ENCODE data around the gene ASTE1.

DNA sequence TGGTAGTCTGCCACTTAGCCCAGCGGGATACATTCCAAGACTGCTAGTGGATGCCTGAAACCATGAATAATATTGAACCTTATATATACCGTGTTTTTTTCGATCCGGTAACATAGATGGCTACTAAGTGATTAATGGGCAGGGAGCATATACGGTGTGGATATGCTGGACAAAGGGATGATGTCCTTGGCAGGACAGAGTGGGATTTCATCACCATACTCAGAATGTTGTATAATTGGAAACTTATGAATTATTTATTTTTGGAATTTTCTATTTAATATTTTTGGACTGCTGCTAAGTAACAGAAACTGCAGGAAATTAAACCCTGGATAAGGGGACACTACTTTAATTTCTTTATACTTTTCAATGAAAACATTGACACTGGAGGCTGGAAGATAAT is 53.2 kb downstream of the ASTE1 start:
- TF ChIP-seq TCF4 (CRISPR knock-in tag; IDR thresholded peaks at IDR 0.05; ENCODE audit: borderline replicate concordance) (no peak), SNAI2 (CRISPR knock-in tag; IDR thresholded peaks at IDR 0.05) (no peak), ZNF565 (CRISPR knock-in tag; conservative IDR thresholded peaks at IDR 0.05; ENCODE audit: low read depth) (no peak), ESRRG (CRISPR knock-in tag; IDR thresholded peaks at IDR 0.05) (no peak), GLIS3 (CRISPR knock-in tag; IDR thresholded peaks at IDR 0.05) (no peak), ZFP3 (CRISPR knock-in tag; IDR thresholded peaks at IDR 0.05) (no peak)
- TF ChIP-seq, protein P1, sequence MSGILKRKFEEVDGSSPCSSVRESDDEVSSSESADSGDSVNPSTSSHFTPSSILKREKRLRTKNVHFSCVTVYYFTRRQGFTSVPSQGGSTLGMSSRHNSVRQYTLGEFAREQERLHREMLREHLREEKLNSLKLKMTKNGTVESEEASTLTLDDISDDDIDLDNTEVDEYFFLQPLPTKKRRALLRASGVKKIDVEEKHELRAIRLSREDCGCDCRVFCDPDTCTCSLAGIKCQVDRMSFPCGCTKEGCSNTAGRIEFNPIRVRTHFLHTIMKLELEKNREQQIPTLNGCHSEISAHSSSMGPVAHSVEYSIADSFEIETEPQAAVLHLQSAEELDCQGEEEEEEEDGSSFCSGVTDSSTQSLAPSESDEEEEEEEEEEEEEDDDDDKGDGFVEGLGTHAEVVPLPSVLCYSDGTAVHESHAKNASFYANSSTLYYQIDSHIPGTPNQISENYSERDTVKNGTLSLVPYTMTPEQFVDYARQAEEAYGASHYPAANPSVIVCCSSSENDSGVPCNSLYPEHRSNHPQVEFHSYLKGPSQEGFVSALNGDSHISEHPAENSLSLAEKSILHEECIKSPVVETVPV (CRISPR knock-in tag; IDR thresholded peaks at IDR 0.05): no peak
- TF ChIP-seq, protein P2, sequence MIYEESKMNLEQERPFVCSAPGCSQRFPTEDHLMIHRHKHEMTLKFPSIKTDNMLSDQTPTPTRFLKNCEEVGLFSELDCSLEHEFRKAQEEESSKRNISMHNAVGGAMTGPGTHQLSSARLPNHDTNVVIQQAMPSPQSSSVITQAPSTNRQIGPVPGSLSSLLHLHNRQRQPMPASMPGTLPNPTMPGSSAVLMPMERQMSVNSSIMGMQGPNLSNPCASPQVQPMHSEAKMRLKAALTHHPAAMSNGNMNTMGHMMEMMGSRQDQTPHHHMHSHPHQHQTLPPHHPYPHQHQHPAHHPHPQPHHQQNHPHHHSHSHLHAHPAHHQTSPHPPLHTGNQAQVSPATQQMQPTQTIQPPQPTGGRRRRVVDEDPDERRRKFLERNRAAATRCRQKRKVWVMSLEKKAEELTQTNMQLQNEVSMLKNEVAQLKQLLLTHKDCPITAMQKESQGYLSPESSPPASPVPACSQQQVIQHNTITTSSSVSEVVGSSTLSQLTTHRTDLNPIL (CRISPR knock-in tag; IDR thresholded peaks at IDR 0.05; ENCODE audit: low read depth): no peak
